ENCODE data around the gene MYL12B. TPM values are rescaled to one million over a fixed set of nuclear protein-coding genes. Genes with fewer than 3 reads are reported as not detected.
"Not testable (repeated sequence)": the region's sequence is repeated elsewhere in the genome, so short reads cannot be mapped to it uniquely, and the experiment has no call there.

Gene MYL12B
- total and polyA plus RNA-seq, 5 experiments from 2014 or later = 184 to 956 (median 828) TPM

DNA sequence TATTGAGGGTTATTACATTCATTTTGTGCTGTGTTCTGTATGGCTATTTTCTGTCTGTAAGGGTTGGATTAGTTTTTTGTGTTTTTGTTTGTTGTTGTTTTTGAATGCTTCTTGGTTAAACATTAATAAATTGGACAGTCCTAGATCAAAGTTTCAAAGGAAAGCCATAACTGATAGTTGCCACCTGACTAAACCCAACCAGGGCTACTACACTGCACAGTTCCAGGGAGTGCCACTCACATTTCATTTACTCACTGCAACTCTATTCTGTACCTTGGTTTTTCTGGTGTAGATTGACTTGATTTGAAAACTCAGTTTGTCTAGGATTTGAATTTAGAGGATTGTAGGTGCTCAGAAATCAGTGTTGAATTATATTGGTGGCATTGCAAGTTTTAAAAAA, 6.4 kb downstream of the MYL12B start:
- DNase-seq (no peak), ATAC-seq (no peak)
- peaks cover 49 to 94% (median 90%) of the 10 kb centered on the region in 4 donors for H3K4me1 Mint-ChIP-seq
- POLR2A ChIA-PET = no interaction called here
- peak overlapping the region in 9 of 10 donors; percentile 11 to 69 (median 42) for H3K4me3 Mint-ChIP-seq
- H3K27me3 Mint-ChIP-seq = no peaks in the 10 kb centered on the region
- H3K36me3 Mint-ChIP-seq = peaks cover 0 to 13% (median 2%) of the 10 kb centered on the region in 3 donors
- no peaks in the 10 kb centered on the region for H3K9me3 Mint-ChIP-seq
- peak overlapping the region; percentile 6 to 86 (median 78) for H3K27ac Mint-ChIP-seq

DNA sequence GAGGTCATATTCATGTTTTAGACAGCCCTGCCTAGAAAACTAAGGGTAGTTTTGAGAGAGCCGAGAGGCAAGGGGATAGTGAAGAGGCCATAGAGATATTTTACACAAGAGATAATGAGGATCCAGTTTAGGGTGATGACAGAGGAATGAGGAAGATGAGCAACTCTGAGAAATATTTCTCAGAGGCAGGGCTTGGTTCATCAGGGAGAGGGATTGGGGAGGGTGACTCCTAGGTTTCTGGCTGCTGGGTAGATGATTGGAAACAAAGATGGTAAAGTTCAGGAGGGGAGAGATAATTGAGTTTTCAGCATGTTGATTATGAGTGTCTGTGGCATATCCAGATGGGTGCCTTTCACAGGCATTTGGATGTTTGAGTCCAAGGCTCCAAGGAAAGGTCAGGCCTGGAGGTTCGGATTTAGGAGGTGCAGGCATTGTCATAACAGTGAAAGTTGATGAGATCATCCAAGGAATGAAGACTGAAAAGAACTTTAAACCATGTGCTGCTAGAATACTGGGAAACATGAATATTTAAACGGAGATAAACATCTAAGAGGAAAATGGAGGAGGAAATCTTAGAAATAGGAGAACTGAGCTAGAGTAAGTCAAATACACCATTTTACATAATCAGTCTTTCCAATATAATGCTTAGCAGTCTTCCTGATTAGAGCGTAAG, 7.4 kb downstream of the MYL12B start:
- DNase-seq (no peak), ATAC-seq (no peak)
- no peaks in the 10 kb centered on the region for H3K9me3 Mint-ChIP-seq
- H3K36me3 Mint-ChIP-seq = peaks cover 0 to 24% (median 2%) of the 10 kb centered on the region in 3 donors
- H3K27ac Mint-ChIP-seq = peak overlapping the region; percentile 66 to 86 (median 79)
- POLR2A ChIA-PET = no interaction called here
- no peaks in the 10 kb centered on the region for H3K27me3 Mint-ChIP-seq
- H3K4me1 Mint-ChIP-seq = peaks cover 47 to 85% (median 80%) of the 10 kb centered on the region in 4 donors
- H3K4me3 Mint-ChIP-seq = peak overlapping the region in 8 of 10 donors; percentile 0 to 69 (median 36)

DNA sequence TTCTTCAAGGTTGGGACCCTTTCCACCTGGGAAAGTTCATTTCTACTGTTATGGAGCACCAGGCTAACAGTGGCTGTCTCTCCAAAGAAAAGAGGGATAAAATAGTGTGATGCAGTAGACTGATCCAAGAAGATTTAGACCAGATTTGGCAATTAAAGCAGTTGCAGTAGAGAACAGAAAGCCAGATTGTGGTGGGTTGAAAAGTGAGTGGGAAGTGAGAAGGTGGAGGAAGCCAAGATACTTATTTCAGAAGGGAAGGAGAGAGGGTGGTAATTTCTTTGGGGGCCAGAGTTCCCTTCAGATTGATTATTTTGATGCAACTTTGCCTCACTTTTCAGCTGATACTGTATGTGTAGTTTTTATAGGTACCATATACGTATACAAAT, 8.0 kb downstream of the MYL12B start:
- no peaks in the 10 kb centered on the region for H3K9me3 Mint-ChIP-seq
- peak overlapping the region; percentile 66 to 86 (median 79) for H3K27ac Mint-ChIP-seq
- H3K36me3 Mint-ChIP-seq = peaks cover 2 to 29% (median 4%) of the 10 kb centered on the region in 3 donors
- H3K4me1 Mint-ChIP-seq = peaks cover 42 to 79% (median 75%) of the 10 kb centered on the region in 4 donors
- DNase-seq = no peak
- peak overlapping the region in 3 of 10 donors; percentile 38 to 69 (median 44) for H3K4me3 Mint-ChIP-seq
- no peaks in the 10 kb centered on the region for H3K27me3 Mint-ChIP-seq
- ATAC-seq = no peak
- POLR2A ChIA-PET = interaction anchor here (0.6 kb wide), 1 partner anchor 324 kb away, joined by 5 read pairs; no protein-coding TSS in a partner anchor

DNA sequence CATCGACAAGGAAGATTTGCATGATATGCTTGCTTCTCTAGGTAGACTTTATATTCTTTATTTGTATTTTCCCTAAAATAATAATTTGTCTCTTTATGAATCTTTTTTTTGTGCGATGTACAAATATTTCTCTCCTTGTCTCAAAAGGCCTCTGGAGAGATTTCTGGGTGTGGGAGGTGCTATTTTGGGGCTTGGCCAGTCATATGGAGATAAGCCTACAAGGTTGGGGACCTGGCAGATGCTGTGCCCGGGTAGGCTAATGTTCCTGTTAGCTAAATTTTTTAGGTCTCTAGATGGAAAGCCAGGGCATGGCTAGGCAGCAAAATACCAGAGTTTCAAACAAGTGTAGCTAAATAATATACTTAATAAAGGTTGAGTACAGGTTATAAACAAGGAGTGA, 11.1 kb downstream of the MYL12B start:
- Mint-ChIP-seq H3K4me1 (peaks cover 28 to 58% (median 49%) of the 10 kb centered on the region in 4 donors), H3K27ac (peak overlapping the region in 9 of 10 donors; percentile 25 to 84 (median 72)), H3K9me3 (no peaks in the 10 kb centered on the region), H3K36me3 (peaks cover 5 to 53% (median 6%) of the 10 kb centered on the region in 3 donors), H3K27me3 (no peaks in the 10 kb centered on the region), H3K4me3 (no peak overlapping the region)
- ATAC-seq (no peak), DNase-seq (no peak)
- POLR2A ChIA-PET = no interaction called here

DNA sequence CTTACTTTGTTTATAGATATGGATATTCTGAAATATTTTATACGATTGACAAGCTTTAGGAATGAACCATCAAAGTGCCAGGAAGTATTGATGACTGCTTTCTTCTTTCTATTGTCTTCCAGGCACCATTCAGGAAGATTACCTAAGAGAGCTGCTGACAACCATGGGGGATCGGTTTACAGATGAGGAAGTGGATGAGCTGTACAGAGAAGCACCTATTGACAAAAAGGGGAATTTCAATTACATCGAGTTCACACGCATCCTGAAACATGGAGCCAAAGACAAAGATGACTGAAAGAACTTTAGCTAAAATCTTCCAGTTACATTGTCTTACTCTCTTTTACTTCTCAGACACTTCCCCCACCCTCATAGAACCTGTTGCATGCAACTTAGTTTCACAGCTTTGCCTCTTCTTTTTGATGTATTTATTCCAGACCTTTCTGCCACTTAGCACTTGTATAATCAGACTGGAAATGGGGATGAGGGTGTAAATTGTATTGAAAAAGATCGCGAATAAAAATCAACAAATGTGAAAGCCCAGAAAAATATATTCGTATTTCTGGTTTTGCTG, 15.8 kb downstream of the MYL12B start:
- Mint-ChIP-seq H3K27ac (peak overlapping the region in 4 of 10 donors; percentile 8 to 62 (median 14)), H3K36me3 (peaks cover 5 to 58% (median 5%) of the 10 kb centered on the region in 3 donors), H3K4me1 (peaks cover 3 to 32% (median 6%) of the 10 kb centered on the region in 4 donors)
- H3K4me3 Mint-ChIP-seq, POLR2A ChIA-PET, DNase-seq, H3K27me3 Mint-ChIP-seq, ATAC-seq, H3K9me3 Mint-ChIP-seq: not testable (repeated sequence)

DNA sequence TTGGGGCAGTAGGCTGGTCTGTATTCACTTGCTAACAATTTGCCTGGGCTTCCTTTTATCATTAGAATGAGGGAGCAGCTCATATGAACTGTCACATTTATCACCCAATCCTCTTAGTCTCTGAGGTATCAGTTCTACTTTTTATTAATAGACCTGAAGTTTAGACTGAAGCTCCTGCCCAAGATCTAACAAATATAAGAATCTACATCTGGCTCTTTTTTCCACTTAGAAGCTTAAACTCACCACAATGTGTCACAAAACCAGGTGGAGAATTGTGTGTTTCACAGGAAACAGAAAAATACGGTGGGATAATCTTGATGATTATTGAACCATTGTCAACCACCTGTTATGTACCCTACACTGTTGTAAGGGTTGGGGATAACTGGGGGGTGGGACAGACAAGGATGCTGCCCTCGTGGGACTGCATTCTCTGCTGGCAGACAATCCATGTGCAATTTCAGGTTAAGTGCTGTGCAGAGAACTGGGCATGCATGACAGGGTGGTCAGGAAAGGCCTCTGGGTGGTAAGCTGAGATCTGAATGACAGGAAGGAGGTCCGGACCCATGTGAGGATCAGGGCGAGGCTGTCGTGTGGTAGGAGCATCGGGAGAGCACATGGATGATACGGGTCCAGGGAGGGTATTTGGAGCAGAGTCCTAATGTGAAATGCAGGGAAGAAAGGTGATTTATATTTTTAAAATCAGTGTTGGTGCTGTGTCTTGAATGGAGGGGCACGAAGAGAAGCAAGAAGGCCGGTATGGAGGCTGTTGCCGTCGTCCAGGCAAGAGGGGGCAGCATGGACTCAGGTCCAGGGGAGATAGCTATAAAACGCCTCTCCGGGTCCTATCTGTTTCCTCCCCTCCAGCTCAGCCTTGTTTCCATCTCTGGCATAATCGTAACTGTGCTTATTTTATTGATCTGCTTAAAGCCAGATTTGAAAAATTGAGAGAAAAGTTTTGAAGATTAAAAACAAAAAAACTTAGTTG, 17.6 kb downstream of the MYL12B start:
- POLR2A ChIA-PET = interaction anchor here (1.0 to 1.7 kb wide), 2 partner anchors 18 to 175 kb away, joined by 3 to 7 read pairs; partner anchors contain the start of gene MYL12B
- DNase-seq (no peak), ATAC-seq (peak in 1 of 2 donors; percentile 26)
- Mint-ChIP-seq H3K4me1 (peaks cover 0 to 27% (median 2%) of the 10 kb centered on the region in 4 donors), H3K27me3 (no peaks in the 10 kb centered on the region), H3K4me3 (no peak overlapping the region), H3K27ac (peak overlapping the region in 9 of 10 donors; percentile 4 to 78 (median 72)), H3K36me3 (peaks cover 4 to 41% (median 5%) of the 10 kb centered on the region in 3 donors), H3K9me3 (no peaks in the 10 kb centered on the region)

DNA sequence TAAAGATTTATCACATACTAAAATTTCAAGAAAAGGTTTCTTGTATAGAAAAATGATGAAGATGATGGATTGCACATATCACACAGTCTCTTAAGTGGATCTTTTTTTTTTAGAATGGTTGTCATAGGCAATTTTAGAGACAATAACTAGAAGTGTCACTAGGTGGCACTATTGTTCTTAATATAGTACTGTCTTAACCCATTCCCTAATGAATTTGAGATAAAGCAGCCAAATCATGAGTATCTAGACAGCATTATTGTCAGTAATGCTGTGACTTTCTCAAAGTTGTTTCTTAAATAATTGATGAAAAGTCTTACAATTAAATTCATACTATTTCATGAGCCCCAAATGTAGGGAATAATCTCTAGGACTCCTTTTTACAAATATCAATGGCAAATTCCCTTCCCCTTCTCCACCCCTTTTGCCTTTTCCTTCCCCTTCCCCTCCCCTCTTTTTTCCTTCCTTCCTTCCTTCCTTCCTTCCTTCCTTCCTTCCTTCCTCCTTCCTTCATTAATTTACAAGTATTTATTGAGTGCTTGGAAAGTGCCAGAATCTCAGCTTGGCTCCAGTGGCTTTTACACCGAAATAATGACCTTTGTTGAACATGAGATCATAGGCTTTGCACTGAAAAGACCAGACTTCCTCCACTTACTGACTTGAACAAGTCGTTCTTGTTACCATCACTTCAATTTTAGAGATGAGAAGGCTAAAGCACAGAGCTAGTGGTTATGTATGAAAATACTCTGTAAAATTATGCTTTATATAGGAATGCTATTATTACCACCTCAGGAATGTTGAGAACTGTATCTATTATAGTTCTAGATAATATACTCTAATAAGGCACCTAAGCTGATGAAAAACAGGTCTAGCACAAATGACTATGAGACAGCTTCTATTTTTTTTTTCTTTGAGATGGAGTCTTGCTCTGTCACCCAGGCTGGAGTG, 19.8 kb downstream of the MYL12B start:
- H3K9me3 Mint-ChIP-seq = peaks cover 0 to 1% (median 0%) of the 10 kb centered on the region in 9 donors
- POLR2A ChIA-PET = interaction anchor here (0.6 to 1.1 kb wide), 2 partner anchors 312 to 384 kb away, joined by 3 to 5 read pairs; no protein-coding TSS in a partner anchor
- peak in 4 of 10 donors; percentile 28 to 76 (median 73) for DNase-seq
- H3K27me3 Mint-ChIP-seq = no peaks in the 10 kb centered on the region
- peak; percentile 86 to 87 for ATAC-seq
- H3K4me3 Mint-ChIP-seq = no peak overlapping the region
- peak overlapping the region in 1 of 10 donors; percentile 1 for H3K27ac Mint-ChIP-seq
- peaks cover 0 to 21% (median 0%) of the 10 kb centered on the region in 3 donors for H3K36me3 Mint-ChIP-seq
- peaks cover 0 to 27% (median 0%) of the 10 kb centered on the region in 4 donors for H3K4me1 Mint-ChIP-seq

DNA sequence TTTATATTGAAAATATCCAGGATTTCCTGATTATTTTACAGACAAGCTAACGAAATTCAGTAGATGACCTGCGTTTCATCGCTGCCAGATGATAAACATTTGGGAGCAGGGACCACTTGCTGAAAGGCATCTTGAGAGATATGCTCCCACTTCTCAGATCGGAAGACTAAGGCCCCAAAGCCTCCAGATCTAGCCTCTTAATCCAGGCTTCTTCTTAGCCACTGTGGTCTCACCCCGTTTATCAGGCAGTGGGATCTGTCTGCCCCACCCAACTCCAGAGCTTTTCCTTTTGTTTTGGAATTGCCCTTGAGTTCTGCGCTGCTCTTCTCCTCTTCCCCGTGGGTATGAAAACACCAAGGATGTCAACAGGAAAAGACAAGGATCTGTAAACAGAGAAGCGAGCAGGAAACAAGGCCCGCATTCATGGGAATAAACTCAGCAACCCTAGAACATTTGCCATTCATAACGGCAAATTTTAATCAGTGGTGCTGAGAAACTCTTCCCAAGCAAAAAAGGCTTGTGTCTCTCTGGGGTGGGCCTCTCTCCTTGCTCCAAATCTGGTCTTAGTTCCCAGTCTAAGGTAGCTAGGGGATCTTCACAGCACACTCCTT, 21.4 kb downstream of the MYL12B start:
- DNase-seq = no peak
- H3K36me3 Mint-ChIP-seq = peaks cover 2 to 8% (median 3%) of the 10 kb centered on the region in 3 donors
- H3K4me3 Mint-ChIP-seq = no peak overlapping the region
- POLR2A ChIA-PET = no interaction called here
- no peaks in the 10 kb centered on the region for H3K27me3 Mint-ChIP-seq
- no peak for ATAC-seq
- peaks cover 0 to 19% (median 0%) of the 10 kb centered on the region in 4 donors for H3K4me1 Mint-ChIP-seq
- peaks cover 0 to 4% (median 0%) of the 10 kb centered on the region in 9 donors for H3K9me3 Mint-ChIP-seq
- no peak overlapping the region for H3K27ac Mint-ChIP-seq

DNA sequence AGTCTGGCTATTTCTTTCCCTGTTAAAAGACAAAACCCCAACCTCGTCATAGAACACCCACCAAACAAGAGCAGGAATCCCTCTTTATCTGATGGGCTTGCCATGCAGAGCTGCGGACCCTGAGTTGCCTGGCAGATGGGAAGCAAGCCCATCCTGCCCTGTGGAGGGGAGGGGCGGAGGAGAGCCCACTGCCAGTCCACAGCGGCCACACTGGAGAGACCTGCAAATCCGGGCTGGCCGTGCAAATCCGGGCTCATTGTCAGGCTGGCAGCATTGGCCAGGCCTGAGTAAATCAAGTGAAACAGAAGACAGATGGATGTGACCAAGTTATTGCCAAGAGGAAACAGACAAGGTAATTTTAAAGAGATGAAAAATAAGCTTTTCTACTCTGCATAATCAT, 22.0 kb downstream of the MYL12B start:
- H3K4me1 Mint-ChIP-seq = peaks cover 0 to 13% (median 0%) of the 10 kb centered on the region in 4 donors
- no peak overlapping the region for H3K4me3 Mint-ChIP-seq
- POLR2A ChIA-PET = no interaction called here
- H3K27me3 Mint-ChIP-seq = no peaks in the 10 kb centered on the region
- no peak for ATAC-seq
- H3K36me3 Mint-ChIP-seq = peaks cover 2 to 5% (median 3%) of the 10 kb centered on the region in 3 donors
- no peak for DNase-seq
- peaks cover 0 to 6% (median 0%) of the 10 kb centered on the region in 9 donors for H3K9me3 Mint-ChIP-seq
- H3K27ac Mint-ChIP-seq = no peak overlapping the region

DNA sequence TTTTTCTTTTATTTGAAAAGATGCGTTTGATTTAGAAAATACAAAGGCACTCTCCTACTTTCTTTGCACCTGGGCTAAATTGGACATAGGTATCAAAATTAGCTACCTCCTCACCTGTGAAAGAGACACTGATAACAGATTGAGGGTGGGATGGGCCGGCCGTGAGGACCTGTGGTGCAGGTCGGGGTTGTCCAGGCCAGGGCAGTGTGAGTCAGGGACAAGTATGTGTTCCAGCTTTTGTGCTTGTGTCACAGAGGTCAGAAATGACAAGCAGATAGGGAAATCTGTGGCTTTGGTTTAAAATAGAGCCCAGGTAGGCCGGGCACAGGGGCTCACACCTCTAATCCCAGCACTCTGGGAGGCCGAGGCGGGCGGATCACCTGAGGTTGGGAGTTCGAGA, 22.6 kb downstream of the MYL12B start:
- Mint-ChIP-seq H3K27ac (no peak overlapping the region), H3K4me1 (peaks cover 0 to 7% (median 0%) of the 10 kb centered on the region in 4 donors), H3K9me3 (peaks cover 0 to 10% (median 0%) of the 10 kb centered on the region in 9 donors), H3K4me3 (no peak overlapping the region), H3K36me3 (peaks cover 0 to 5% (median 2%) of the 10 kb centered on the region in 3 donors), H3K27me3 (no peaks in the 10 kb centered on the region)
- ATAC-seq (no peak), DNase-seq (no peak)
- POLR2A ChIA-PET = no interaction called here

DNA sequence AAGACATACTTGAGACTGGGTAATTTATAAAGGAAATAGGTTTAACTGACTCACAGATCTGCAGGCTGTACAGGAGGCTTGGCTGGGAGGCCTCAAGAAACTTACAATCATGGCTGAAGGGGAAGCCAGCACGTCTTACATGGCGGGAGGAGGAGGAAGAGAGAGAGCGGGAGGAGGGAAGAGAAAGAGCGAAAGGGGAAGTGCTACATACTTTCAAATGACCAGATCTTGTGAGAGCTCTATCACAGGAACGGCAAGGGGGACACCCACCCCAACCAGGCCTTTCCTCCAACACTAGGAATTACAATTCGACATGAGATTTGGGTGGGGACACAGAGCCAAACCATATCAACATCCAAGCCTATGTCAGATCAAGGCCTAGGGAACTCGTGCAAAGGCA, 24.2 kb downstream of the MYL12B start:
- H3K4me3 Mint-ChIP-seq = no peak overlapping the region
- peaks cover 0 to 2% (median 0%) of the 10 kb centered on the region in 4 donors for H3K4me1 Mint-ChIP-seq
- peak overlapping the region in 1 of 10 donors; percentile 39 for H3K27ac Mint-ChIP-seq
- H3K36me3 Mint-ChIP-seq = peaks cover 0 to 13% (median 10%) of the 10 kb centered on the region in 3 donors
- no peak for DNase-seq
- POLR2A ChIA-PET = no interaction called here
- peaks cover 0 to 4% (median 0%) of the 10 kb centered on the region in 5 donors for H3K27me3 Mint-ChIP-seq
- no peak for ATAC-seq
- peaks cover 0 to 24% (median 6%) of the 10 kb centered on the region in 9 donors for H3K9me3 Mint-ChIP-seq

All from naive thymus-derived CD8-positive, alpha-beta T cell (primary cell).